Peyer's patch (tissue), 4 donors: ENCODE results near the gene NEURL3.

Experiments used
- CTCF ChIP-seq, 6 experiments: fragments of 450-650 bp in 4 of 6; fragments of 200-600 bp in 2 of 6; sonication (generic) in 1 of 6; IDR thresholded peaks; one replicate each; pipeline ENCODE4 v1.5.1; 2017 to 2019; ENCODE audit warnings: antibody characterized with exemption in 6 of 6, mild to moderate bottlenecking in 3 of 6, moderate library complexity in 1 of 6
- POLR2A ChIP-seq, 2 donors: fragments of 450-650 bp; IDR thresholded peaks; one replicate each; pipeline ENCODE4 v1.5.1; 2017; ENCODE audit warnings: antibody characterized with exemption in 2 of 2, mild to moderate bottlenecking in 2 of 2, moderate library complexity in 2 of 2

DNA sequence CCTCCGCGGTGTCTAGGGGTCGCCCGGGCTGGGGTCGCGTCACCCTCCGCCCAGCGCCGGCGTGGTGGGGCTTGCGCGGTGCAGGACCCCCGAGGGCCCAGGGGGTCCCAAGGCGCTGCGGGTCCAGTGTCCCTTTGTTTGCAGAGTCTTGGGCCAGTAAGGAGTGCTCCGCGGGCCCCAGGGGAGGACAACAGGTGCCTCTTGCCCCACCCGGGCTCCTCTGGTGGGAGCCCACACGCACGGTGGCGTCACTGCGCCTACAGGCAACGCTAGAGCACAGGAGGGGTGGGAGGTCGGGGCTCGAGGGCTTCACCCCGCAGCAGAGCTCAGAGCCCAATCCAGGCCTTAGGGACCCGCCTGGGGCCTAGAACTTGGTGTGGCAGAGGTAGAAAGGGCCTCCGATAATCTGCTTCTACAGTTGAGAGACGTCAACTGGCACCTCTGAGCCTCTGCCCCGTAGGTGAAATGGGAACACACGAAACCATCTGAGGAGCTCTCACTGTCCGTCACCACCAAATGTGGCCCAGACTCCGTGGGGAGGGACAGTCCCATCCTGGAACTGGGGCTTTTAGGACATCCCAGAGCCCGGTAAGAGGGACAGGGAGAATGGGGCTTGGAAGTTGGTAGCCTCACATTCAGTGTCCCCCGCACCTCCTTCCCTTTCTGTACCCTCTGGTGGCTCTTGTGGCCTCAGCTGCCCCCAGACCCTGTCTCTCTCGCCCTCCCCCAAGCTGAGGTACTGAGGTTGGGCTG is 32.8 kb upstream of the NEURL3 start:
- TF ChIP-seq CTCF (IDR thresholded peaks at IDR 0.05) = no peak
- TF ChIP-seq POLR2A (IDR thresholded peaks at IDR 0.05) = no peak
